SH-SY5Y (cell line): Measurements from ENCODE around the gene CDC25A.

Experiments
- GATA2 ChIP-seq: IDR thresholded peaks from 2 replicates; pipeline ENCODE4 v1.6.1; 2011; ENCODE audit warnings: mild to moderate bottlenecking, low read depth, low read length
- GATA3 ChIP-seq: IDR thresholded peaks from 2 replicates; pipeline ENCODE4 v1.6.1; 2011; ENCODE audit warnings: low read depth, mild to moderate bottlenecking, low read length, moderate library complexity

DNA sequence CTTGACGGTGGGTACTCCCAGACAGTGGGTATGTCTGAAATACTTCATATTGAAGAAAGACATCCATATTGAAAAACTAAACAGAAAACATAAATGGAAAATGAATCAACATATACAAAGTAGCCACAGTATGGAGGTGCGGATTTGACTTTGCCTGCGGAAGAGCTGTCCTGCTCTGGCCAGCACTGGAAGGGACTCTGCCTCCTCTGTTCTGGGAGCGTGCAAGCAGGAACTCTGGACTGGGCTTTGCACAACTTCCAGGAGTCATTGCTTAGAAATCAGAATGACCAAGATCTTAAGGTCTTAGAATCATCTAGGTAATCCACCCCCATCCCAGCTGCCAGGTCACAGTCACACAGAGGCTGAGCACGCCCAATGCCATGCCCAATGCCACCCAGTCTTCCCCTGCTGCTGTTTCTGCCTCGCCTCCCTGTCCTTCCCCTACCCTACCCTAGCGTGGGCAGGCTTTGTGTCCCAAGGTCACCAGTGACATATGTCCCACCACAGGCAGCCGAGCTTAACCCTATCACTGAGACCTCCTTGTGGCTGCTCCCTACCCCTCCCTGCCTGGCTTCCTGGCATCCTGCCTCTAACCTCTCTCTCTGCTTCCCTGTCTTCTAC, 36.3 kb downstream of the CDC25A start:
- TF ChIP-seq GATA2 (no peak), GATA3 (no peak)
